Endothelial cell of umbilical vein (primary cell): ENCODE measurements around the gene ELMO2. TPM values are rescaled to one million over a fixed set of nuclear protein-coding genes. Genes with fewer than 3 reads are reported as not detected.

Source experiments
- BruUV-seq: library from RNA; stranded (reverse); fragments of 400-500 nt; replicated peaks from 2 replicates; lab custom pipeline; 2021; lab: Mats Ljungman, UMichigan
- CTCF ChIA-PET: fragments of 300-600, 350-600 bp; sonication (Branson Sonifier 250); formaldehyde crosslinking; loops from one replicate; lab custom pipeline; 2021; ENCODE audit warnings: antibody characterized with exemption, inconsistent platforms; lab: Charles Lee
- POLR2A ChIA-PET: fragments of 300-600, 350-600 bp; sonication (Branson Sonifier 250); formaldehyde crosslinking; loops from one replicate; lab custom pipeline; 2021; ENCODE audit warnings: antibody characterized with exemption, inconsistent platforms; lab: Charles Lee
- DNase-seq: peaks from one replicate; pipeline ENCODE4 v3.0.0-alpha.2; 2011; ENCODE audit warnings: low read depth, low spot score
- FAIRE-seq: peaks from 2 replicates; lab custom pipeline; 2011; peaks lifted over from hg19 to GRCh38; lab: Jason Lieb, UNC
- H2AFZ ChIP-seq: 2 replicates; pipeline ENCODE4 v1.6.0; 2012; ENCODE audit warnings: low read depth, low read length, control low read depth, inconsistent platforms
- H3K27ac ChIP-seq: 2 replicates; pipeline ENCODE4 v1.5.1; 2011; ENCODE audit warnings: low read depth, mild to moderate bottlenecking, control low read depth, low read length, moderate library complexity; ENCODE audit not compliant: insufficient read depth
- H3K27me3 ChIP-seq, 2 experiments: 2 replicates each; pipeline versions ENCODE4 v1.6.0 to v1.6.1; 2011; ENCODE audit warnings: low read length in 2 of 2, mixed read lengths in 1 of 2; ENCODE audit not compliant: control insufficient read depth in 2 of 2, insufficient read depth in 2 of 2
- H3K36me3 ChIP-seq, 2 experiments: 2 replicates in 1 of 2; 3 replicates in 1 of 2; pipeline ENCODE4 v1.5.1; 2011; ENCODE audit warnings: low read length in 2 of 2, mild to moderate bottlenecking in 1 of 2, moderate library complexity in 1 of 2; ENCODE audit not compliant: control insufficient read depth in 2 of 2, insufficient read depth in 2 of 2; ENCODE audit errors: extremely low read depth in 1 of 2
- H3K4me1 ChIP-seq: 3 replicates; pipeline ENCODE4 v1.5.1; 2011; ENCODE audit warnings: mild to moderate bottlenecking, low read length; ENCODE audit not compliant: control insufficient read depth, insufficient read depth; ENCODE audit errors: extremely low read depth
- H3K4me2 ChIP-seq: 2 replicates; pipeline ENCODE4 v1.6.1; 2011; ENCODE audit warnings: low read length, control low read depth, mixed read lengths; ENCODE audit not compliant: insufficient read depth
- H3K4me3 ChIP-seq, 3 experiments: fragments of 200-600 bp in 1 of 3; sonication (generic), shearing (Covaris generic) in 1 of 3; replicated peaks in 1 of 3; 2 replicates each; pipeline ENCODE4 v1.5.1; 2011 to 2016; ENCODE audit warnings: control low read depth in 3 of 3, low read length in 3 of 3, mild to moderate bottlenecking in 2 of 3, inconsistent platforms in 1 of 3, low read depth in 1 of 3, moderate library complexity in 1 of 3; ENCODE audit not compliant: insufficient read depth in 1 of 3
- H3K79me2 ChIP-seq: 2 replicates; pipeline ENCODE4 v1.6.0; 2012; ENCODE audit warnings: low read length, inconsistent platforms; ENCODE audit not compliant: control insufficient read depth, insufficient read depth
- H3K9ac ChIP-seq: replicated peaks from 2 replicates; pipeline ENCODE3; 2011; ENCODE audit warnings: low read length, control low read depth; ENCODE audit not compliant: insufficient read depth; ENCODE audit errors: extremely low read depth
- H3K9me1 ChIP-seq: replicated peaks from 3 replicates; pipeline ENCODE4 v1.6.0; 2011; ENCODE audit warnings: mild to moderate bottlenecking, low read length; ENCODE audit not compliant: control insufficient read depth, insufficient read depth; ENCODE audit errors: extremely low read depth
- H3K9me3 ChIP-seq: replicated peaks from 2 replicates; pipeline ENCODE4 v1.5.1; 2012; ENCODE audit warnings: low read length, inconsistent platforms; ENCODE audit not compliant: control insufficient read depth, insufficient read depth
- H4K20me1 ChIP-seq: replicated peaks from 2 replicates; pipeline ENCODE3; 2011; ENCODE audit warnings: mild to moderate bottlenecking, low read length; ENCODE audit not compliant: control insufficient read depth, insufficient read depth; ENCODE audit errors: extremely low read depth
- CTCF ChIP-seq, 2 donors: IDR thresholded peaks; 1 replicate in 1 of 2; 2 replicates in 1 of 2; pipeline ENCODE4 v1.5.1; 2011; ENCODE audit warnings: low read length in 2 of 2, mild to moderate bottlenecking in 2 of 2, moderate library complexity in 2 of 2, control low read depth in 1 of 2, inconsistent platforms in 1 of 2, low read depth in 1 of 2; ENCODE audit not compliant: insufficient read depth in 1 of 2; ENCODE audit errors: extremely low read depth in 1 of 2
- EZH2 ChIP-seq: IDR thresholded peaks from 2 replicates; pipeline ENCODE4 v1.6.1; 2012; ENCODE audit warnings: borderline replicate concordance, low read depth, mild to moderate bottlenecking, moderate library complexity, low read length, inconsistent platforms; ENCODE audit not compliant: severe bottlenecking
- FOS ChIP-seq: IDR thresholded peaks from 2 replicates; pipeline ENCODE4 v1.6.1; 2011; ENCODE audit warnings: mild to moderate bottlenecking, low read length, moderate library complexity, borderline replicate concordance; ENCODE audit not compliant: insufficient read depth
- GATA2 ChIP-seq: IDR thresholded peaks from 2 replicates; pipeline ENCODE4 v1.7.0; 2011; ENCODE audit warnings: low read depth, mild to moderate bottlenecking, moderate library complexity, mixed read lengths, low read length; ENCODE audit not compliant: insufficient read length, insufficient read depth
- JUN ChIP-seq: IDR thresholded peaks from 2 replicates; pipeline ENCODE4 v1.6.1; 2011; ENCODE audit warnings: borderline replicate concordance, low read depth; ENCODE audit not compliant: insufficient read length, insufficient read depth
- MAX ChIP-seq: IDR thresholded peaks from 2 replicates; pipeline ENCODE4 v1.6.1; 2011; ENCODE audit not compliant: insufficient read depth, insufficient read length
- MYC ChIP-seq: IDR thresholded peaks from one replicate; pipeline ENCODE4 v1.6.1; 2011; ENCODE audit warnings: mild to moderate bottlenecking, low read depth, low read length
- POLR2A ChIP-seq: IDR thresholded peaks from 2 replicates; pipeline ENCODE4 v1.6.1; 2012; ENCODE audit warnings: low read depth, mild to moderate bottlenecking, control low read depth, low read length
- POLR2AphosphoS5 ChIP-seq: IDR thresholded peaks from 2 replicates; pipeline ENCODE4 v1.6.1; 2012; ENCODE audit warnings: low read depth, mild to moderate bottlenecking, control low read depth, low read length, moderate library complexity; ENCODE audit not compliant: insufficient read depth
- dilution Hi-C: fragments of 300-500 bp; cut with MboI; formaldehyde crosslinking; loops from one replicate; pipeline ENCODE4 v1.15.0; 2019; ENCODE audit warnings: low sequenced_read_pairs; ENCODE audit not compliant: extremely low pct_ligation_motif_present
- intact Hi-C: fragments of 100-400 bp; cut with micrococcal nuclease; formaldehyde crosslinking; loops from one replicate; pipeline ENCODE4 v1.10.0; 2022
- polyA plus RNA-seq, 4 experiments: library from polyadenylated mRNA; depleted of rRNA in 3 of 4; stranded (reverse) in 3 of 4; unstranded in 1 of 4; fragments of >200 nt; gene quantifications; 2 replicates each; pipeline versions ENCODE4 v1.2.1 to v1.2.3, GENCODE V29; 2011 to 2012; ENCODE audit warnings: missing spikeins in 1 of 4
- total RNA-seq: library from RNA; stranded (reverse); gene quantifications from 2 replicates; pipeline ENCODE4 v1.2.3, GENCODE V29; 2021

The ELMO2 gene
- total and polyA plus RNA-seq, 2 donors (not counting 3 experiments of a cell fraction or from before 2014, with no cell fraction given), result 35.1 to 43.5 TPM

- POLR2A ChIA-PET, result no interaction called here
- no peak overlapping the region for H2AFZ ChIP-seq
- H3K9me1 ChIP-seq, result no peaks in the 10 kb centered on the region
- H3K4me3 ChIP-seq, result no peak overlapping the region
- CTCF ChIA-PET, result no interaction called here
- intact Hi-C loops (no loop called here), dilution Hi-C loops (no loop called here)
- peaks cover 0 to 3% of the 10 kb centered on the region in 2 experiments for H3K36me3 ChIP-seq
- peaks cover 9% of the 10 kb centered on the region for H3K4me1 ChIP-seq
- H3K79me2 ChIP-seq, result no peaks in the 10 kb centered on the region
- BruUV-seq, result no TSS peak
- no peaks in the 10 kb centered on the region for H4K20me1 ChIP-seq
- H3K4me2 ChIP-seq, result no peak overlapping the region
- no peak for TF ChIP-seq JUN
- no peak for TF ChIP-seq MYC
- no peak for TF ChIP-seq FOS
- no peak for TF ChIP-seq GATA2
- TF ChIP-seq POLR2AphosphoS5, result no peak
- TF ChIP-seq MAX, result no peak
- TF ChIP-seq EZH2, result no peak
- no peak for TF ChIP-seq CTCF (IDR thresholded peaks at IDR 0.05; ENCODE audit: extremely low read depth in 1 of 2, insufficient read depth in 1 of 2, low read depth in 1 of 2, low read length in 2 of 2)
- TF ChIP-seq POLR2A, result no peak
- H3K9me3 ChIP-seq, result no peaks in the 10 kb centered on the region
- FAIRE-seq (no peak), DNase-seq (no peak)
- no peak overlapping the region for H3K9ac ChIP-seq
- no peaks in the 10 kb centered on the region for H3K27me3 ChIP-seq
- H3K27ac ChIP-seq, result no peak overlapping the region
Observed at GRCh38 chr20:46352370-46352938, 54.0 kb downstream of the ELMO2 start.
